ENCODE results near the gene DSCAML1.

The DSCAML1 gene

GRCh38 chr11:117519590-117519989 lies 277.4 kb downstream of the DSCAML1 start:
- no peak for DNase-seq (ENCODE audit: low spot score)

GRCh38 chr11:117519170-117519569 lies 277.8 kb downstream of the DSCAML1 start:
- DNase-seq (ENCODE audit: low spot score): no peak

- DNase-seq (ENCODE audit: low spot score): no peak
Measured at GRCh38 chr11:117518455-117518854, 278.6 kb downstream of the DSCAML1 start.

- no peak for DNase-seq (ENCODE audit: low spot score)
Measured at GRCh38 chr11:117517097-117517496, 279.9 kb downstream of the DSCAML1 start.

GRCh38 chr11:117515892-117516787 lies 280.9 kb downstream of the DSCAML1 start:
- DNase-seq (ENCODE audit: low spot score): no peak

- DNase-seq (ENCODE audit: low spot score): no peak
Measured at GRCh38 chr11:117514256-117514655, 282.8 kb downstream of the DSCAML1 start.

- DNase-seq (ENCODE audit: low spot score): no peak
Measured at GRCh38 chr11:117513666-117514065, 283.4 kb downstream of the DSCAML1 start.

GRCh38 chr11:117511931-117512539 lies 285.0 kb downstream of the DSCAML1 start:
- DNase-seq (ENCODE audit: low spot score): no peak

- DNase-seq (ENCODE audit: low spot score): no peak
Measured at GRCh38 chr11:117511483-117511930, 285.5 kb downstream of the DSCAML1 start.

GRCh38 chr11:117510646-117511045 lies 286.4 kb downstream of the DSCAML1 start:
- DNase-seq (ENCODE audit: low spot score): no peak

GRCh38 chr11:117509543-117509942 lies 287.5 kb downstream of the DSCAML1 start:
- no peak for DNase-seq (ENCODE audit: low spot score)

GRCh38 chr11:117506971-117507370 lies 290.0 kb downstream of the DSCAML1 start:
- no peak for DNase-seq (ENCODE audit: low spot score)

GRCh38 chr11:117505285-117505970 lies 291.6 kb downstream of the DSCAML1 start:
- DNase-seq (ENCODE audit: low spot score): no peak

- DNase-seq (ENCODE audit: low spot score): no peak
Measured at GRCh38 chr11:117502779-117503100, 294.3 kb downstream of the DSCAML1 start.

- no peak for DNase-seq (ENCODE audit: low spot score)
Measured at GRCh38 chr11:117502015-117502778, 294.8 kb downstream of the DSCAML1 start.

- DNase-seq (ENCODE audit: low spot score): no peak
Measured at GRCh38 chr11:117501237-117501898, 295.6 kb downstream of the DSCAML1 start.

GRCh38 chr11:117498791-117499190 lies 298.2 kb downstream of the DSCAML1 start:
- no peak for DNase-seq (ENCODE audit: low spot score)

- no peak for DNase-seq (ENCODE audit: low spot score)
Measured at GRCh38 chr11:117497206-117497951, 299.6 kb downstream of the DSCAML1 start.

GRCh38 chr11:117495357-117495756 lies 301.7 kb downstream of the DSCAML1 start:
- no peak for DNase-seq (ENCODE audit: low spot score)

- no peak for DNase-seq (ENCODE audit: low spot score)
Measured at GRCh38 chr11:117492578-117493251, 304.3 kb downstream of the DSCAML1 start.

Data from RKO (cell line).